ENCODE data around the gene MAGI2.

MAGI2 gene

DNA sequence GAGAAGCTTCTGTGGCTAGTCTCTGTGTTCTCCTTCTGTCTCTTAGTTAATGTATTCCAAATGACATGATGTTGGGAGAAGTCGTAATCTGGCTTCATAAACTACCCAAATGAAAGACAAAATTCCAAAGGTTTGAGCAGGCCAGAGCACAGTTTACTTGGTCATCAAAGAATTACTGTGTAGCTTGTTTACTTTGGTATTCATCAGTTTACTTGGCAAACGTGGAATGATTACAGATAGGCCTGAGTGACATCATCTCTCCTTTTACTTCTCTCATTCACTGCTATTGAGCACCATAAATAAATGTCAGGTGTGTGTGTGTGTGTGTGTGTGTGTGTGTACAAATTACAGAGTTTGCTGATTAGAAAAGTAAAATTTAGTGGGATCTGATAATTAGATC, 1327.6 kb downstream of the MAGI2 start:
- no peak overlapping the region for H3K4me2 ChIP-seq (ENCODE audit: insufficient read depth, low read length)
- DNase-seq = no peak
- TF ChIP-seq, protein P1, sequence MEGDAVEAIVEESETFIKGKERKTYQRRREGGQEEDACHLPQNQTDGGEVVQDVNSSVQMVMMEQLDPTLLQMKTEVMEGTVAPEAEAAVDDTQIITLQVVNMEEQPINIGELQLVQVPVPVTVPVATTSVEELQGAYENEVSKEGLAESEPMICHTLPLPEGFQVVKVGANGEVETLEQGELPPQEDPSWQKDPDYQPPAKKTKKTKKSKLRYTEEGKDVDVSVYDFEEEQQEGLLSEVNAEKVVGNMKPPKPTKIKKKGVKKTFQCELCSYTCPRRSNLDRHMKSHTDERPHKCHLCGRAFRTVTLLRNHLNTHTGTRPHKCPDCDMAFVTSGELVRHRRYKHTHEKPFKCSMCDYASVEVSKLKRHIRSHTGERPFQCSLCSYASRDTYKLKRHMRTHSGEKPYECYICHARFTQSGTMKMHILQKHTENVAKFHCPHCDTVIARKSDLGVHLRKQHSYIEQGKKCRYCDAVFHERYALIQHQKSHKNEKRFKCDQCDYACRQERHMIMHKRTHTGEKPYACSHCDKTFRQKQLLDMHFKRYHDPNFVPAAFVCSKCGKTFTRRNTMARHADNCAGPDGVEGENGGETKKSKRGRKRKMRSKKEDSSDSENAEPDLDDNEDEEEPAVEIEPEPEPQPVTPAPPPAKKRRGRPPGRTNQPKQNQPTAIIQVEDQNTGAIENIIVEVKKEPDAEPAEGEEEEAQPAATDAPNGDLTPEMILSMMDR (IDR thresholded peaks at IDR 0.05; ENCODE audit: borderline replicate concordance, extremely low read depth, low read length, poor library complexity, severe bottlenecking) = no peak
- no peak for TF ChIP-seq EZH2 (IDR thresholded peaks at IDR 0.05; ENCODE audit: borderline replicate concordance, low read depth, low read length, severe bottlenecking)
- no peaks in the 10 kb centered on the region for H3K79me2 ChIP-seq (ENCODE audit: insufficient read depth, low read length)
- ATAC-seq (ENCODE audit: insufficient read depth, low read depth) = no peak
- no peaks in the 10 kb centered on the region for H3K4me1 ChIP-seq (ENCODE audit: insufficient read depth, low read length)
- no peaks in the 10 kb centered on the region for H3K36me3 ChIP-seq (ENCODE audit: insufficient read depth, low read length)
- H3K9me3 ChIP-seq (ENCODE audit: insufficient read depth, low read length, severe bottlenecking) = no peaks in the 10 kb centered on the region
- no peak overlapping the region for H2AFZ ChIP-seq (ENCODE audit: low read depth, low read length)
- H4K20me1 ChIP-seq (ENCODE audit: insufficient read depth, low read length) = no peaks in the 10 kb centered on the region
- no peak overlapping the region for H3K27ac ChIP-seq (ENCODE audit: low read length)
- no peak overlapping the region for H3K4me3 ChIP-seq (ENCODE audit: low read depth in 1 of 2, low read length in 2 of 2)
- no peak overlapping the region for H3K9ac ChIP-seq (ENCODE audit: low read depth, low read length)
- H3K27me3 ChIP-seq (ENCODE audit: insufficient read depth, low read length, poor library complexity) = no peaks in the 10 kb centered on the region

- H3K9me3 ChIP-seq (ENCODE audit: insufficient read depth, low read length, severe bottlenecking) = no peaks in the 10 kb centered on the region
- H4K20me1 ChIP-seq (ENCODE audit: insufficient read depth, low read length) = no peaks in the 10 kb centered on the region
- no peak overlapping the region for H3K4me3 ChIP-seq (ENCODE audit: low read depth in 1 of 2, low read length in 2 of 2)
- no peak overlapping the region for H3K9ac ChIP-seq (ENCODE audit: low read depth, low read length)
- DNase-seq (no peak), ATAC-seq (ENCODE audit: insufficient read depth, low read depth) (no peak)
- no peak overlapping the region for H3K27ac ChIP-seq (ENCODE audit: low read length)
- H3K4me1 ChIP-seq (ENCODE audit: insufficient read depth, low read length) = no peaks in the 10 kb centered on the region
- no peak overlapping the region for H2AFZ ChIP-seq (ENCODE audit: low read depth, low read length)
- H3K36me3 ChIP-seq (ENCODE audit: insufficient read depth, low read length) = no peaks in the 10 kb centered on the region
- no peaks in the 10 kb centered on the region for H3K79me2 ChIP-seq (ENCODE audit: insufficient read depth, low read length)
- TF ChIP-seq, protein P1 (IDR thresholded peaks at IDR 0.05; ENCODE audit: borderline replicate concordance, extremely low read depth, low read length, poor library complexity, severe bottlenecking) = no peak
- no peak overlapping the region for H3K4me2 ChIP-seq (ENCODE audit: insufficient read depth, low read length)
- H3K27me3 ChIP-seq (ENCODE audit: insufficient read depth, low read length, poor library complexity) = no peaks in the 10 kb centered on the region
Observed at GRCh38 chr7:78124216-78124615, 1329.3 kb downstream of the MAGI2 start.

DNA sequence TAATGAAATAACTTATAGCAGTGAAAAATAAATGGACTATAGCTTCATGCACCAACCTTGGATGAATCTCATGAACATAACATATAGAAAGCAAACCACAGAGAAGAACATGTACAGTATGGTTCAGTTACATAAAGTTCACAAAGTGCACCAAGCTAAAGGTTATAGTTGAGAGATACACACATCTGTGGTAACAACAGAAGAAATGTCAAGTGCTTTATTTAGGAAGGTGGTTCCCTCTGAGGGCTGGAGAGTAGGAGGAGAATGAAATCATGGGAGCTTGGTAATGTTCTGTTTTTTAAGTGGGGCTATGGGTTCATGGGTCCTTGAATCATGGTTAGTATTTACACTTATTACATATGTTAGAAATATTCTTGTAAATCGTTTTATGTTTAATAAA, 1331.6 kb downstream of the MAGI2 start:
- Histone ChIP-seq H3K27me3 (ENCODE audit: insufficient read depth, low read length, poor library complexity) (no peaks in the 10 kb centered on the region), H3K4me2 (ENCODE audit: insufficient read depth, low read length) (no peak overlapping the region), H4K20me1 (ENCODE audit: insufficient read depth, low read length) (no peaks in the 10 kb centered on the region), H3K9ac (ENCODE audit: low read depth, low read length) (no peak overlapping the region), H2AFZ (ENCODE audit: low read depth, low read length) (no peak overlapping the region), H3K9me3 (ENCODE audit: insufficient read depth, low read length, severe bottlenecking) (no peaks in the 10 kb centered on the region), H3K27ac (ENCODE audit: low read length) (no peak overlapping the region), H3K79me2 (ENCODE audit: insufficient read depth, low read length) (no peaks in the 10 kb centered on the region), H3K4me3 (ENCODE audit: low read depth in 1 of 2, low read length in 2 of 2) (no peak overlapping the region), H3K4me1 (ENCODE audit: insufficient read depth, low read length) (no peaks in the 10 kb centered on the region), H3K36me3 (ENCODE audit: insufficient read depth, low read length) (no peaks in the 10 kb centered on the region)
- no peak for DNase-seq
- ATAC-seq (ENCODE audit: insufficient read depth, low read depth) = no peak
- TF ChIP-seq, protein P1 (IDR thresholded peaks at IDR 0.05; ENCODE audit: borderline replicate concordance, extremely low read depth, low read length, poor library complexity, severe bottlenecking) = no peak
- no peak for TF ChIP-seq EZH2 (IDR thresholded peaks at IDR 0.05; ENCODE audit: borderline replicate concordance, low read depth, low read length, severe bottlenecking)

DNA sequence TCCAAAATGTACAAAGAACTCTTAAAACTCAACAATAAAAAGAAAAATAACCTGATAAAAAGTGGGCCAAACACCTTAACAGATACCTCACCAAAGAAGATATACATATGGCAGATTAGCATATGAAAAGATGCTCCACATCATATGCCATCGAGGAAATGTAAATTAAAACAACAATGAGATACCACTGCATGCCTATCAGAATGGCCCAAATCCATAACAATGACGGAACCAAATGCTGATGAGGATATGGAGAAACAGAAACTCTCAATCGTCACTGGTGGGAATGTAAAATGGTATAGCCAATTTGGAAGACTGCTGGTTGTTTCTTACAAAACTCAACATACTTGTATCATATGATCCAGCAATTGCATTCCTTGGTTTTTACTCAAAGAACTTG, 1335.0 kb downstream of the MAGI2 start:
- Histone ChIP-seq H3K4me1 (ENCODE audit: insufficient read depth, low read length) (no peaks in the 10 kb centered on the region), H2AFZ (ENCODE audit: low read depth, low read length) (no peak overlapping the region), H3K27me3 (ENCODE audit: insufficient read depth, low read length, poor library complexity) (no peaks in the 10 kb centered on the region), H4K20me1 (ENCODE audit: insufficient read depth, low read length) (no peaks in the 10 kb centered on the region), H3K4me3 (ENCODE audit: low read depth in 1 of 2, low read length in 2 of 2) (no peak overlapping the region), H3K4me2 (ENCODE audit: insufficient read depth, low read length) (no peak overlapping the region), H3K36me3 (ENCODE audit: insufficient read depth, low read length) (no peaks in the 10 kb centered on the region), H3K27ac (ENCODE audit: low read length) (no peak overlapping the region), H3K9me3 (ENCODE audit: insufficient read depth, low read length, severe bottlenecking) (no peaks in the 10 kb centered on the region), H3K9ac (ENCODE audit: low read depth, low read length) (no peak overlapping the region), H3K79me2 (ENCODE audit: insufficient read depth, low read length) (no peaks in the 10 kb centered on the region)
- ATAC-seq (ENCODE audit: insufficient read depth, low read depth) = no peak
- TF ChIP-seq, protein P1 (IDR thresholded peaks at IDR 0.05; ENCODE audit: borderline replicate concordance, extremely low read depth, low read length, poor library complexity, severe bottlenecking) = no peak
- no peak for TF ChIP-seq EZH2 (IDR thresholded peaks at IDR 0.05; ENCODE audit: borderline replicate concordance, low read depth, low read length, severe bottlenecking)
- no peak for DNase-seq

Data from DND-41 (cell line).